ENCODE measurements around the gene SERTAD3. TPM values are rescaled to one million over a fixed set of nuclear protein-coding genes. Genes with fewer than 3 reads are reported as not detected.

The SERTAD3 gene
- total and polyA plus RNA-seq, 2 donors (not counting 3 experiments of a cell fraction or from before 2014, with no cell fraction given), result 13.3 to 29.9 TPM

GRCh38 chr19:40394816-40395210 is 49.3 kb downstream of the SERTAD3 start:
- intact Hi-C loops (cut with micrococcal nuclease) (no loop called here), dilution Hi-C loops (cut with MboI; ENCODE audit: extremely low pct_ligation_motif_present, low sequenced_read_pairs) (no loop called here)
- Histone ChIP-seq H4K20me1 (replicated peaks; ENCODE audit: control insufficient read depth, extremely low read depth, insufficient read depth, low read length) (no peaks in the 10 kb centered on the region), H3K9me1 (replicated peaks; ENCODE audit: control insufficient read depth, extremely low read depth, insufficient read depth, low read length) (no peaks in the 10 kb centered on the region), H3K79me2 (ENCODE audit: control insufficient read depth, insufficient read depth, low read length) (no peaks in the 10 kb centered on the region), H3K4me2 (ENCODE audit: insufficient read depth, low read length) (no peak overlapping the region), H3K4me1 (ENCODE audit: control insufficient read depth, extremely low read depth, insufficient read depth, low read length) (no peaks in the 10 kb centered on the region), H3K4me3 (replicated peaks in 1 of 3; ENCODE audit: insufficient read depth in 1 of 3, low read depth in 1 of 3, low read length in 3 of 3) (no peak overlapping the region), H2AFZ (ENCODE audit: low read depth, low read length) (no peak overlapping the region), H3K27me3 (ENCODE audit: control insufficient read depth in 2 of 2, insufficient read depth in 2 of 2, low read length in 2 of 2) (no peaks in the 10 kb centered on the region), H3K36me3 (ENCODE audit: control insufficient read depth in 2 of 2, extremely low read depth in 1 of 2, insufficient read depth in 2 of 2, low read length in 2 of 2) (no peaks in the 10 kb centered on the region), H3K9me3 (replicated peaks; ENCODE audit: control insufficient read depth, insufficient read depth, low read length) (no peaks in the 10 kb centered on the region), H3K27ac (ENCODE audit: insufficient read depth, low read depth, low read length) (no peak overlapping the region), H3K9ac (replicated peaks; ENCODE audit: extremely low read depth, insufficient read depth, low read length) (no peak overlapping the region)
- no peak for DNase-seq (ENCODE audit: low read depth, low spot score)
- ChIA-PET POLR2A (no interaction called here), CTCF (interaction anchor here (0.8 to 2.1 kb wide), 3 partner anchors 13 to 90 kb away, joined by 3 to 9 read pairs (median 5); no protein-coding TSS in a partner anchor)
- no TSS peak for BruUV-seq (replicated peaks)
- no peak for FAIRE-seq
- no peak for TF ChIP-seq GATA2 (IDR thresholded peaks at IDR 0.05; ENCODE audit: insufficient read depth, insufficient read length, low read depth, low read length)
- no peak for TF ChIP-seq MYC (IDR thresholded peaks at IDR 0.05; ENCODE audit: low read depth, low read length)
- no peak for TF ChIP-seq POLR2AphosphoS5 (IDR thresholded peaks at IDR 0.05; ENCODE audit: insufficient read depth, low read depth, low read length)
- TF ChIP-seq EZH2 (IDR thresholded peaks at IDR 0.05; ENCODE audit: borderline replicate concordance, low read depth, low read length, severe bottlenecking), result no peak
- TF ChIP-seq JUN (IDR thresholded peaks at IDR 0.05; ENCODE audit: borderline replicate concordance, insufficient read depth, insufficient read length, low read depth), result no peak
- TF ChIP-seq MAX (IDR thresholded peaks at IDR 0.05; ENCODE audit: insufficient read depth, insufficient read length), result no peak
- TF ChIP-seq FOS (IDR thresholded peaks at IDR 0.05; ENCODE audit: borderline replicate concordance, insufficient read depth, low read length), result no peak
- no peak for TF ChIP-seq POLR2A (IDR thresholded peaks at IDR 0.05; ENCODE audit: low read depth, low read length)
- TF ChIP-seq CTCF (IDR thresholded peaks at IDR 0.05; ENCODE audit: extremely low read depth in 1 of 2, insufficient read depth in 1 of 2, low read depth in 1 of 2, low read length in 2 of 2), result no peak

Data from endothelial cell of umbilical vein (primary cell).